ENCODE results near the gene PTPRT.

PTPRT gene

DNA sequence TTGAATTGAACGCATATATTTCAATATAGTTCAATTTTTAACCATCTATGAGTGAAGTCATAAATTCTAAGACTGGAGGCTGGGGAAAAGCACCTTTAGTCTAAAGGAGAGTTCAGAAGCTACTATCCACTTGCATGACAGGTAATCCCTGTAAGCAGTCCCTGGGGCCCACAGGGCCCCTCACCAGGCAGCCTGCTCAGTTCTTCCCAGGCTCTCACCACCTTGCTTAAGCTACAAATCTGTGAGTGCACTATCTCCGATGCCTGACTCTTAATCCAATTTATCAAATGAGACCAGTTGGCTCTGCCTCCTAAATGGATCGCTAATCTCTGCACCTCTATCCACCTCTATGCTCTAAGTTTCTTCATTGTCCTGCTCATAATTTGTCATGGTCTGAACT, 413.8 kb downstream of the PTPRT start:
- FAIRE-seq: no peak

DNA sequence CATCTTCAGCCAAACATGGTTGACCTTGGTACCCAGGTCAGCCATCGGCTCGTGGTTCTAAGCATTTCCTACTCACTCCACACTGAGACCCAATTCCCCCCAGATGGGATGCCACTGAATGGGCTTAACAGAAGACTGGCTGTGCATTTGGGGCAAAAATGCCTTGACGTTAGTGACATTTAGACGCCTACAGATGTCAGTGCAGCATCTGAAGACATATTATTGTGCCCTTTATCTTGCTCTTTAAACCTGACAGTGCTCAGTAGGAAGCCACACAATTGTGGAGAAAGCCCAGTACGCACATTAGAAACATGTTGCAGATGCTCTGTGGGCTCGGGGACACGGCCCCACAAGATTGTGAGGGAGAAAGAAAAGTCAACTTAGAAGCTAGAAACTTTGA, 414.7 kb downstream of the PTPRT start:
- no peak for FAIRE-seq

DNA sequence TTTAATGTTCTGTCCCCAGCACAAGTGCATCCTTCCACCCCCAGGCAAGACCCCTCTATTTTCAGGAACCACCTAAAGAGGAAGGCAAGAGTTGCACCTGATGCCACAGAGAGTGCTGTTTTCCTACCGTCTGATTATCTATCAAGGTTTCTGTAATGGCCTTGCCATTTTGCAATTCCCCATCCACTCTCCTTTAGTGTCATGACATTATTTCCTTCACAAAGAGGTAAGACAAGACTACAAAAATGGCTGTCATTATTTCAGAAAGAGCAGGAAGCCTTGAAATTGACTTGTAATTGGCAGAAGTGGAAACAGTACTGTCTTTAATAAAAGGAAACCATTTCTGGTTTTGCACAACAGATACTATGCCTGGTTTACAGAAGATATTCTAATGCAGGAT, 426.7 kb downstream of the PTPRT start:
- FAIRE-seq: no peak

DNA sequence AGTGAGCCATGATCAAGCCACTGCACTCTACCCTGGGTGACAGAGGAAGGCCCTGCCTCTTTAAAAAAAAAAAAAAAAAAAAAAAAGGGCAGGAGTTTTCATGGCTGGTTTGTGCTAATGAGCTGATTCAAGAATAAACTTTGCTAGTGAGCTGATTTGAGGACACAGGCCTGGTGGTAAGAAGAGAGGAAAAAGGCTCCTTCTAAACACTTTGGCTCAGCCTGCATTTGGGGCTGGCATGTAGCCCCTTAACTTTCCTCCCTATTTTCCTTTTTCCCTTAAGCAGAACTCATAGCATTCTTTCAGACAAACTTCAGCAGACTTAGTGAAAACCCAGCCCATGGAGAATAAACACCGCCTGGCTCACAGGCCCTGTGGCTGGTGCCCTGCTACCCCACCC, 432.7 kb downstream of the PTPRT start:
- FAIRE-seq: no peak

DNA sequence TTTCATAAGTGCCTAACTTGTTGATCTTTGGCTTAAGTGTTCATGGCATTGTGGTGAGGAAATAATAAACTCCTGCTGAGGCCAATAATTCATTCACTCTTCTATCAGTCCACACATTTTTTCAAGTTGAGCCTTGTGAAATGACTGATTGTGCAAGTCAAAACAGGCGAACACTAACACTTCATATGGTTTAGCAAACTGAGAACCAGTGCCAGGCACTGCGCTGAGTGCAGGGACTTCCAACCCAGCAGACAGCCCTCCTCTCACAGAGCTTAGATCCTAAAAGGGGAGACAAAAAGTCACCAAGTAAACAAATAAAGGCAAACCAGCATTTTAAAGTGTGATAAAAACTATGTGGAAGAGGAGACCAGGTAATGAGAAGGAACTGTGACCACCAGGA, 435.0 kb downstream of the PTPRT start:
- FAIRE-seq: no peak

DNA sequence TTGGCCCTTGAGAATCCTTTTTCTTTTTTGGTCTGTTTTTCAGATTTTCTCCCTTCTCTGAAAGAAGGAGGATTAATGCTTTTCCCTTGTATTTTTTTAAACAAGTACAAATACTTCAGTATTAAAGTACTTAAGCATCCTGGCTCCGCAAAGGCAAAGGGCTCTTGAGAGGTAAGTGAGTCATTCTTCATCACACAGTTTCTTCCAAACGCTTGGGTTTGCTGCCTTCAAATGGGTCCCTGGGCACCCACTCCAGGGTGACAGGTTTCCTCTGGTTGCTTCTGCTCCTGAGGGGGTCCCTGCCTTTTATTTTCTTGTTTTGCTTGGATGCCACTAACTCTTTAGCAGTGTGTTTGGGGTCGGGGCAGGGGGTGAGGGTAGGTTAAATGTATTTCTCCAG, 437.1 kb downstream of the PTPRT start:
- no peak for FAIRE-seq

DNA sequence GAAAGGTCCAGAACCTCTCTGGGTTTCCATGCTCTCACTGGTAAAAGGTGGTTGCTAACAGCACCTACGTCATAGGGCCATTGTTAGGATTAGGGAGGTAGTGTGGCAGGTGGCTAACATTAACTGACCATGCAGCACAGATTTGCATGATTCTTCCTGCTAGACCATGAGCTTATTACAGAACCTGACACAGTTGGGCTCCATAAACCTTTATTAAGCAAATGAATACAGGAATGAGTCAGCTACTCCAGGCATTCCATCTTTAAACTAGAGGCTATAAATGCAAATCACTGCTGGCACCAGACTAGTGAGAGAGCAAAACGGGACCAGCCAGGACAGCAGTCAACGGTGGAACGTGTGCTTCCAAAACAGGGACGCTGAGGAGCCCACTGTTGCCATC, 440.1 kb downstream of the PTPRT start:
- FAIRE-seq: no peak

DNA sequence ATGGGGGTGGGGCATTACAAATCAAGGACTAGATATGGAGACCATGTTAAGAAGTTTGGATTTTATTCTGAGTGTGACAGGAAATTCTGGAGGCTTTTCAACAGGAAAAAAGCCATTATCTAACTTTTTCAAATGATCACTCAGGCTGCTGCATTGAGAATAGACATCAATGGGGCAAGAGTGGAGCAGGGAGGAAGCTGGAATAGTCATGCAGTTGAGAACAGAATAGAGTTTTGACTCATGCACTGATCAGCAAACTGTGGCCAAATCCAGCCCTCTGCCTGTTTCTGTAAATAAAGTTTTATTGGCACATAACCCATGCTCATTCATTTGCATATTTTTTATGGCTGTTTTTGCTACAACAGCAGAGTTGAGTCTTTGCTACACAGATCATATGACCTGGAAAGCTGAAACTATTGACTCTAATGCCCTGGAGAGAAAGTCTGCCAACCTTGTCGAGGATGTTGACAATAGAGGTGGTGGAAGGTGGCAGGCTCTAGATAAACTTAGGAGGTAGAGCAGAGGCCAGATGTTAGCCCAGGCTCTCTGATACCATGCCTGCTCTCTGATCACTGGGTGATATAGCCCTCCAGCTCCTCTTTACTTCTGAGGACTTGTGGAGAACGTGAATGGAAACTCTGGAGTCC, 441.8 kb downstream of the PTPRT start:
- no peak for FAIRE-seq

DNA sequence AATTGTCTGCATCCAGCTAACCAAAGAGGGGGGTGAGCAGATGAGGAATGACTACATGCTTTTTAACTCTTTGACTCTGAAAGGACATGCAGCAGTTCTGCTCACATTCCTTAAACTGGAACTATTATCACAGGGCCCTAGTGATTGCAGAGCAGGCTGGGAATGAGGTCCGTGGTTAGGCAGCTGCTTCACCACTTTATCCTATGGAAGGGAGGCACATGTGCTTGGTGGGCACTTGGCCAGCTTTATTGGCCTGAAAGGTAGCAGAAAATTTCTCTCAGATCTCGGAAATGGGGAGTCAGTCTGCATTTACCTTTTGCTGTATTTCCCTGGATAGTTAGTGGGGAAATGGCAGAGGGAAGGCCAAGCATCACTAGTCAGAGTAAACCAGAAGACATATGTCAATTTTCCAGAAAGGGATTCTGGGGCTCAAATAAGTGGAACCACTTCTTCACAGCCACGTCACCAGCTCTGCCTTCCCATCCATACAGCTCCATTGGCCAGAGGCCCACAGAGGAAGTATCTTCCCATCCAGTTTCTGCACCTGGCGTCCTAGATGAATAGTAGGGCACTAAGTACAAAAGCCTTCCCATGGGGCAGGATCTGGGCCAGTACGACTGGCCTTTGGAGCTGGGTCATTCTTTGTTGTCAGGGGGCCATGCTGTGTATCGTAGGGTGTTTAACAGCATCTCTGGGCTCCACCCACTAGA, 444.8 kb downstream of the PTPRT start:
- no peak for FAIRE-seq

DNA sequence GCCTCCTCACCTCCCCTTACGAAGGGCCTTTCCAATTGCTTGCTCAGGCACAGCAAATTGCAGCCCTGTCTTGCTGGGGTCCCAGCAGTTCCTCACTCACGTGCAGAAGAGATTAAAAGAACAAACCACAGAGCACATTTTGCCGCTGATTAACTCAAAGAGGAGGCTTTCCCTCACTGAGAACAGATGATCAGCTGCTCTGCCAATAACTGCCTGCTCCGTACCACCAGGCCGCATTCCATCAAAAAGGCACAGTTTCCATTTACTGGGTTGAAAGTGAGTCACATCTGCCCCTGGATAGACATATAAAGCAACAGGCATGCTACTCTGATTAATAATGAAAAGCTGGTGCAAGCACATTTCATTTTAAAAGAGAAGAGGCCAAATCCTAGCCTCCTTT, 446.8 kb downstream of the PTPRT start:
- FAIRE-seq: no peak

DNA sequence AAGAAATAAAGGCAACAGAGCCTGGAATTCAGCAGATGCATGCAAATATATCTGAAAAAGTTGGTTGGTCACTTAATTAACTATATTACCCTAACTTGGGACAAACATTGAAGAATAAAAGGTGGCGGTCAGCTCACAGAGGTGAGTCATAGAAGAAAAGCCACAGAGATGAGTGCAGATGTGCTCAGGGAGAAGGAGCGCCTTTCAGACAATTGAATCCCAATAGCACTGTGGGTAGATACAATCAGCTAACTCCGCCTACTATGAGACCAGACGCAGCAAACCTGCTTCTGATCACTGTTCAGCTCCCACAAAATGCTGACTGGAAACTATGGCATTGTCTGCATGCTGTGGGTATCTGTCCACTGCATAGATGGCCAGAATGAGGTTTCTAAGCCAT, 447.8 kb downstream of the PTPRT start:
- no peak for FAIRE-seq

DNA sequence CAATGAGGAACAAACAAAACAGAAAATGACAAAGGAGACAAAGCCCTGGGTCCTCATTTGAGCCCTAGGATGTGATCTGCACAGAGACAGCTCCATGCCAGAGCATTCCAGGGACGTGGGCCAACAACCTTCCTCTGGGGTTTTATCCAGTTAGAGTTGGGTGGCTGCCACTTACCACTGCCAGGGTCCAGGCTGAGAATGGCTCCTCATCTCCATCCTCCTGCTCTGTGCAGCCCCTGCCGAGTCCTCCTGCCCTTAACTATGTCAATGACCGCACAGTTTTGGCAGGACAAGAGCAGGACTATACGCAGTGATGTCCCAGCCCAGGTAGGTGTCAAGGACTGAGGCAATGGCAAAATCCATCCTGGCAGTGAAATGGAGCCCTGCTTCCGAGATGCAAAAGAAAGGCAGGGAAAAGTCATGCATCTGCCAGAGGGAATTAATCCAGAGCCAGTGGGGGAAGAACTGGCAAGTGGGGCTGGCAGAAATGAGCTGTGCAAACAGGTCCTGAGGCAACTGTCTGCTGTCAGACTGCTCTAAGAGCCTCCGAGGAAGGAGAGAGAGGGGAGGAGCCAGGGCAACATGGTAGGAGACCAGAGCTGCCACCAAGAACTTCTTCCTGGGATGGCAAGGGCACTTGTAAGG, 449.4 kb downstream of the PTPRT start:
- no peak for FAIRE-seq

DNA sequence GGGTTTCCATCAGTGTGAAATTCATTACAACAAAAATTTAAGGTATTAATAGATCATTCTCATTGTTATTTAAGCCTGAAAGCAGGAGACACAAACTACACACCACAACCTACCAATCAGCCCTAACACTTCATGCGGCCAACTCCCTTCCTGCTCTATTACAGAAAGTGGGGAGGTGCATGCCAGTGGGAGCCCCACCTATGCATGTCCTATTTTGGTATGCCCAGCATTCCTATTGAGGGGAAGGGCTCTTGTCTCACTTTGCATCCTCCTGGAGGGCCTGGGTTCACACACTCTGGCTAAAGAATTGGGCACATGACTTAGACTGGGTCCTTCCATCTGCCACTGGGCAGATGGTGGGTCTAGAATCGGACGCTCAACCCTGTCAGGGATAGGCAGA, 450.0 kb downstream of the PTPRT start:
- no peak for FAIRE-seq

DNA sequence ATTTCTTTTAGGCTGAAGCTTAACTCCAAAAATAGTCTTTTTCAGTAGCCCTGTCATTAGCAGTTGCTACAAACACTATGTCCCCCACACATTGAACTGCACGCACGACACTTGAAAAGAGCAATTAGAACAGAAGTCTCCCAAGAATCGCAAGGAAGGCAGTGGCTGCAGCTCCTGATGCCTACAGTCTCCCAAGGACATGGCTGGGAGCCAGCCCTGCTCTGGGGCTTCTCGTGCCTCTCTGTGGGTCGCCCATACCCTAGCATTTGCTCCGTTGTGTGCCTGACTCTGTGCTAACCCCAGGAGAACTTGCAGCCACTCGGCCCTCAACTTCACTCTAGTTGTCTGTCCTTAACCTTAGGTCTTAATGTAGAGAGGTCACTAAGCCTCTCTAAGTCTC, 454.2 kb downstream of the PTPRT start:
- FAIRE-seq: no peak

DNA sequence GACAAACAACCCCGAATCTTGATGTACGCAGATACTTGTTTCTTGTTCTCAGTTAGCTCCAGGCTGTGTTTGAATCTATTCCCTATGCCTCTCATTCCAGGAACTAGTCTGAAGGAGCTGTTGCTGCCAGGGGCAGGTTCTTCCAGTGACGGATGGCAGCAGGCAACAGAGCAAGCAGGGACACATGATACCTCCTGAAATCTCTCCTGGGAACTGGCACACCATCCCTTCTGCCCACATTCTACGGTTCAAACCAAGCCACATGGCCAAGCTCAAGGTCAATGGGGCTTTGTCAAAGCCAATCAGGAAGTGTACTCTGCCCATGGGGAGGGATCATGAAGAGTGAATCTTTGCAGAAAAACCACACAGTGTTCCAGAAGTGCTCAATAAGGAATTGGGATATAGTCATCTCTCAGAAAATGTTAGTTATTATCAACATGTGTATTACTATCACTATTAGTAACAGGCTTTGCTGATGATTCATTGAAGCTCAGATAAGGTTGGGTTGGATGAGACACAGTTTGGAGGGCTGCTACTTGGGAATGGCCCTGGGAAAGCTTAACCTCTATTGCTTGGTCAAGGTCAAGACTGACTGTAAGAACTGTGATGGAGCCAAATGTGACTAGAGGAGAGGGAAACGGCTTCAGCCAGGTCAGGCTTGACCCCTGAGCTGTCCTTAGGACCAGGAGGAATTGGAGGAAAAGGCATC, 454.9 kb downstream of the PTPRT start:
- no peak for FAIRE-seq

DNA sequence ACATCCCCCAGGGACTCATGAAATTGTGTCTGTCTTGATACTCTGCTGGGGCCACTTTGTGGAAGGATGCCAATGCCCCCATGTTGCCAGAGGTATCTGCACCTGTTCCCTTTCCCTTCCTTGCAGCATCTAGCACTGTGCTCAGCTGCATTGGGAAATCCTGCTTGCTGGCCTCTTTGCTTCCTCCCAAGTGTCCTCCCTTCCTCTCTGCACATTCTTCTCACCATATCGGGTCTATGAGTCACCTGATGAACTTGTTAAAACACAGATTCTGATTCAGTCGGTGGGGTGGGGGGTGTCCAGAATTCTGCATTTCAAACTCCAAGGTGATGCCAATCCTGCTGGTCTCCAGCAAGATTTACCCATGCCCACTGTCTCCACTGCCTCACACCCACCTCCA, 467.8 kb downstream of the PTPRT start:
- FAIRE-seq: no peak

DNA sequence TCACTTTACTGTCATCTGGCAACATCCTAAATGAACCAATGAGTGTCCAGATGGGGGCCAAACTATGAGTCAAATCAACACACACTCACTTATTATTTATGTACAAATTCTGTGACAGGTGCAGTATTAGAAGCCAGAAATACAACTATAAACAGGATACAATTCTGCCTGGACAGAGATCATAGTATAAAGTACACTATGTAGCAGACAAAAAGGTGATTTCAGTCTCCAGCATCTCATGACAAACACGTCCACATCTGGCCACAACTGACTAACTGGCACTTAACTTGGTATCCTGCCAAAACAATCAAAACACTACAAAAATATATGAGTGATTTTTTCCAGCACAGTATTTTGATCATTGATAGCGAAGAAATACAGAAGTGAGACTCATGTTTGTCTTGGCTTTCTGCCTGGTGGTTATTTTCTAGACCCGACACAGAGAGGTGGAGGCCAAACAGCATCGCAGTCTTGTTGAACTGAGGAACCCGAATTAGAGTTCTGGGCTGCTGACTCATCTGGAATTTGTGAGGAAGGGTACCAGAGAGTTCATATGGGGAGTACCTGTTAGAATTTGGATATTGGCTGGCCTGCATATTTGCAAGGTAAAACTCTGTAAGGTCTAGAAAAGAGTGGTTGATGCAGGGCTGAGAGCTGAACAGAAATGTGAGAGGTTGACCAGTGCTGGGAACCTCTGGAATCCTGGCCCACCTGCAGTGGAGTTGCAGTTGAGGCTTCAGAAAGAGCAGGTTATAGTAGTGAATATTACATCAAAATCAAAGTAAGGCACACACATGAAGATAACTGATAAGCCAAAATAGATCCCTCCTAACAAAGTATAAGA, 475.2 kb downstream of the PTPRT start:
- no peak for FAIRE-seq

DNA sequence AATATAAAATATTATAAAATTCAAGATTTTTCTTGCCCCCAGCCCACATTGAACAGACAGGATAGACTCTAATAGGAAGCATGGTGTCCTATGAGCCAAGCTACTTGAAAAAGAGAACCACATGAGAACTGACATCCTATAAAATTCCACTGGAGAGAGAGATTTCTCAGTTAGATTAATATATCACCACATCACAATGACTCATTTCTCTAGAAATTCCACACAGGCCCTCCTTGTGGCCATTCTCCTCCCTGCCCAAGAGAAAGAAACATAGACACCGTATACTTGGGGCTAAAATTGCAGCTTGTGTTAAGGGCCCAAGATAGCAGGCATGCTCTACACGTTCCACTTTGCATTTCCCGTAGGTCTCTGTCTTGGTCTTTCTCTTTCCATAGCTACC, 481.4 kb downstream of the PTPRT start:
- no peak for FAIRE-seq

DNA sequence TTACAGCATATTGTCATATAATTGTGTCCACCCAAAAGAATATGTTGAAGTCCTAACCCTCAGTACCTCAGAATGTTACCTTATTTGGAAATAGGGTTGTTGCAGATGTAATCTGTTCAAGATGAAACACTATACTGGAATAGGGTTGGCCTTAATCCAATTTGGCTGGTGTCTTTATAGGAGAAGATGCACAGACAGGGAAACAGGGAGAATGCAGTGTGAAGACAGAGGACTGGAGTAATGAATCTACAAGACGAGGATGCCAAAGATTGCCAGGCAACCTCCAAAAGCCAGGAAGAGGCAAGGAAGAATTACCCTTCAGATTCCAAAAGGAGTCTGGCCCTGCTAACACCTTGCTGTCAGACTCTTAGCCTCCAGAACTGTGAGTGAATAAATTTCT, 482.9 kb downstream of the PTPRT start:
- FAIRE-seq: no peak

DNA sequence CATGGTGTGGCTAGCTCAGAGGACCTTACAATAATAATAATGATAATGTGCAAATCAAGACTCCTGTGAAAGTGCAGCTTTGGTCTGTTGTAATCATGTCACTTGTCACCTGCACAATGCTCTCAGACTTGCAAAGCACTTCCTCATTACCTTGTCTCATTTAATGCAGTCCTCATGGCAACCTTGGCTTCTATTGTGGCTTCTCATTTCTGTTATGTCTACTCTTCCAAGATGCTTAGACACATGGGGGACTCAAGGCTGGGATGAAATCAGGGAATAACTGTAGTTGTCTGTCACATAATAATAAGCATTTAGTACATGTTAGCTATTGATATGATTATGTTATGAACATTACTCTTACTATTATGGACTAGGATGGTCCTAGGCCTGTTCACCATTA, 484.2 kb downstream of the PTPRT start:
- FAIRE-seq: no peak

DNA sequence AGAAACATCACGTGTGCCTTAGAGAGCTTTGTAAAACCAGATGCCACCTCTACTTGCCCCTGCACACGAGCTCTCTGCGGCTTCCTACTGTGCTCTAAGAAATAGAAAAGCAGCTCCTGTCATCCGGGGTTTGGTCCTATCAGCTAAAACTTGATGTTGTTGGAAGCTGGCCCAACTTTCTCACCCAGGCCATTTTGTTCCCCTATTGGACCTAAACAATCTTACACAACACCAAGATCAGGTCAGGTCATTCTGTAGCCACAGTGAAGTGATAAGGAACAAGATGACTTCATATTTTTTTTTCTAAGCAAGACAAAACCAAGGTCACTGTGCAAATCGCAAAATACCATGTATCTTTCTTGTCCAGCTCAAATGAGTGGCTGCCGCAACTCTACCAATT, 486.0 kb downstream of the PTPRT start:
- no peak for FAIRE-seq

DNA sequence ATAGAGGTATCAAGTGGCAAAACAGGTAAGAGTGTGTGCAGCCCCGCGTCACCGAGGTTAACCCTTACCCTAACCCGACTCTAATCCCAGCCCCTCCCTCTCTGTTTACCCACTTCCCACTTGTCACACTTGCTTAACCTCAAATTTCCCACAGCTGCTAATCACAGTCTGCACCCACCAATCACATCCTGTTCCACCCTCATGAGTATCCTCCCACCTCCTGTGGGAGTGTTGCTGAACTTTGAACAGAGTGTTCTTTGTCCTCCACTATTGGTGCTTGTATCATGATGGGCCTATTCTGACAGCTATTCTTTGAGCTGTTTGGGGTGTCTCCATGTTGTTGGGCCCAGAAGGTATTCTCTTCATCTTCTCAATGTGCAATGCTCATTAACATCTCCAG, 487.8 kb downstream of the PTPRT start:
- no peak for FAIRE-seq

DNA sequence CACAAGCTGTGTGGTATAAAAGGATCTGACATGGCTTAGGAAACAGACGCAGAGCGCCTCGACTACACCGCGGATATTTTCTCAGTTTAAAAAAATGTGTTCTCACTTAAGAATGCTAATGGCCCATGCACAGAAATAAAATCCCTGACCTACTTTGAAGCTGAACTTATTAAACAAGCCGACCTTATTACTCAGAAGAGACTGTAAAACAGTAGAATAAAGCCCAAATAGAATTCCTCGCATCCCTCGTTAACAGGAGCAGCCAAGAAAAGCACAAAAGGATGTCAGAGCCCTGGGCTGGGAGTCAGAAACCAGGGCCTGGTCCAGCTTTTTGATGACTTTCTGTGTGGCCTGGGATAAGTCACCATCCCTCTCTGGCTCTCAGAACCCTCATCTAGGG, 489.3 kb downstream of the PTPRT start:
- peak; percentile 77 for FAIRE-seq

Measured in endometrium (tissue), 2 donors.